T-helper 9 cell (primary cell): Measurements from ENCODE around the gene MMP8.
"Not testable (repeated sequence)": the region's sequence is repeated elsewhere in the genome, so short reads cannot be mapped to it uniquely, and the experiment has no call there.

Experiments
- DNase-seq: peaks from one replicate; pipeline ENCODE4 v3.0.0-alpha.2; 2020
- total RNA-seq, 2 donors: gene quantifications; one replicate each; lab custom pipeline; 2026; lab: John Stamatoyannopoulos, UW

MMP8 gene
- total RNA-seq: 0 reads per million in 2 donors

GRCh38 chr11:102724904-102725500 is at the start of gene MMP8:
Gene MMP8, minus strand, starts transcription at chr11:102724954. Its CDS starts 99 bp downstream, at chr11:102724855.
- no peak for DNase-seq

- no peak for DNase-seq
Measured at GRCh38 chr11:102773386-102773785, 48.6 kb upstream of the MMP8 start.

GRCh38 chr11:102771351-102771750 is 46.6 kb upstream of the MMP8 start:
- DNase-seq: no peak

- no peak for DNase-seq
Measured at GRCh38 chr11:102770191-102770590, 45.4 kb upstream of the MMP8 start.

GRCh38 chr11:102767800-102768199 is 43.0 kb upstream of the MMP8 start:
- DNase-seq: no peak

- DNase-seq: no peak
Measured at GRCh38 chr11:102763440-102763839, 38.7 kb upstream of the MMP8 start.

GRCh38 chr11:102762361-102762767 is 37.6 kb upstream of the MMP8 start:
- no peak for DNase-seq

- no peak for DNase-seq
Measured at GRCh38 chr11:102761646-102762238, 37.0 kb upstream of the MMP8 start.

- DNase-seq: no peak
Measured at GRCh38 chr11:102760344-102761035, 35.7 kb upstream of the MMP8 start.

GRCh38 chr11:102757823-102758549 is 33.2 kb upstream of the MMP8 start:
- DNase-seq: no peak

GRCh38 chr11:102753267-102753666 is 28.5 kb upstream of the MMP8 start:
- no peak for DNase-seq

- DNase-seq: no peak
Measured at GRCh38 chr11:102751673-102752072, 26.9 kb upstream of the MMP8 start.

GRCh38 chr11:102749101-102749722 is 24.5 kb upstream of the MMP8 start:
- DNase-seq: no peak

- DNase-seq: not testable (repeated sequence)
Measured at GRCh38 chr11:102746746-102747578, 22.2 kb upstream of the MMP8 start.

GRCh38 chr11:102734650-102735049 is 9.9 kb upstream of the MMP8 start:
- DNase-seq: no peak

- DNase-seq: no peak
Measured at GRCh38 chr11:102733232-102733875, 8.6 kb upstream of the MMP8 start.

- not testable (repeated sequence) for DNase-seq
Measured at GRCh38 chr11:102730944-102731343, 6.2 kb upstream of the MMP8 start.

- no peak for DNase-seq
Measured at GRCh38 chr11:102729849-102730815, 5.4 kb upstream of the MMP8 start.

GRCh38 chr11:102727890-102728289 is 3.1 kb upstream of the MMP8 start:
- DNase-seq: no peak

- no peak for DNase-seq
Measured at GRCh38 chr11:102722821-102723220, 1.9 kb downstream of the MMP8 start.
